Pancreas (tissue), 10 donors: ENCODE results near the gene FBXW2. TPM values are rescaled to one million over a fixed set of nuclear protein-coding genes. Genes with fewer than 3 reads are reported as not detected.

Experiments
- ATAC-seq, 4 donors: fragments of 200-7000 bp; cut with Tn5 transposase; one replicate each; pipeline versions ENCODE4 v1.8.0 to v1.9.1; 2020; ENCODE audit warnings: mild to moderate bottlenecking in 4 of 4, moderate library complexity in 4 of 4
- DNase-seq, 6 donors: peaks; one replicate each; pipeline ENCODE4 v3.0.0-alpha.2; 2020
- FAIRE-seq: peaks from 2 replicates; lab custom pipeline; 2012; peaks lifted over from hg19 to GRCh38; lab: Jason Lieb, UNC
- H3K27ac ChIP-seq, 4 donors: fragments of 200-600 bp; sonication (generic); 1 replicate in 3 of 4; 2 replicates in 1 of 4; pipeline versions ENCODE4 v1.5.0 to v1.8.0; 2020
- H3K27me3 ChIP-seq, 4 donors: fragments of 200-600 bp; one replicate each; pipeline ENCODE4 v1.8.0; 2021
- H3K36me3 ChIP-seq, 3 donors: fragments of 200-600 bp; sonication (generic) in 1 of 3; one replicate each; pipeline versions ENCODE4 v1.5.0 to v1.8.0; 2020 to 2021
- H3K4me1 ChIP-seq, 3 donors: fragments of 200-600 bp; one replicate each; pipeline ENCODE4 v1.8.0; 2021
- H3K4me3 ChIP-seq, 4 donors: fragments of 200-600 bp; sonication (generic) in 2 of 4; one replicate each; pipeline versions ENCODE4 v1.5.0 to v1.8.0; 2020 to 2021
- H3K9me3 ChIP-seq, 4 donors: fragments of 200-600 bp; one replicate each; pipeline ENCODE4 v1.8.0; 2021
- CTCF ChIP-seq, 4 donors: fragments of 200-600 bp; sonication (generic) in 3 of 4; IDR thresholded peaks; one replicate each; pipeline versions ENCODE4 v1.5.0 to v1.8.0; 2021; ENCODE audit warnings: antibody characterized with exemption in 4 of 4
- WGBS, 2 donors: extraction: QIAGEN DNeasy Blood & Tissue Kit; methylation state at CpG; one replicate each; pipeline ENCODE4 v1.1.7; 2013; 5-methylcytosine and 5-hydroxymethylcytosine counted together
- intact Hi-C, 3 donors: fragments of 100-400 bp; cut with DNase I; formaldehyde crosslinking; loops; one replicate each; pipeline versions ENCODE4 v1.11.1 to v1.14.2; 2022
- polyA plus RNA-seq, 2 donors: library from polyadenylated mRNA; stranded (reverse); fragments of 200-250 nt; gene quantifications; one replicate each; pipeline ENCODE4 v1.2.3, GENCODE V29; 2013
- total RNA-seq, 6 donors: library from RNA; stranded (reverse); fragmentation: NEBNext Ultra II Directional in 4 of 6; extraction: Animal tissue kit (Norgen Biotek cat#: 25700) in 4 of 6; gene quantifications; one replicate each; pipeline versions ENCODE4 v1.2.1 to v1.2.4, GENCODE V29; 2021 to 2023
- donor health status: healthy with polysubstance abuse.
- donor health status: DM: no; HTN: no; CAD: no; lungs with moderate emphysema.
- donor health status: DM: no; HTN: no; CAD: no.
- donor health status: control.
- donor health status: control.
- donor health status: Bipolar disorder and iron deficiency.
- donor health status: DM: yes; HTN: yes; CAD: no.
- donor health status: DM: no; HTN: no; CAD: no.
- donor health status: DM: no; HTN: no; CAD: no.
- donor health status: DM: yes; HTN: yes; CAD: no.

Gene FBXW2
- total and polyA plus RNA-seq, 8 donors = 6.4 to 35.5 (median 21.5) TPM

GRCh38 chr9:120741191-120741590, 52.0 kb downstream of the FBXW2 start:
- no peaks in the 10 kb centered on the region for H3K27me3 ChIP-seq
- H3K9me3 ChIP-seq = no peaks in the 10 kb centered on the region
- WGBS, 2 donors = 33 to 53% methylated on average over 1 of the region's 1 CpG
- DNase-seq = no peak
- no peak overlapping the region for H3K4me3 ChIP-seq
- ATAC-seq = no peak
- no peak for FAIRE-seq
- no peak overlapping the region for H3K27ac ChIP-seq
- H3K4me1 ChIP-seq = no peaks in the 10 kb centered on the region
- H3K36me3 ChIP-seq = no peaks in the 10 kb centered on the region
- intact Hi-C loops = no loop called here
- TF ChIP-seq CTCF (IDR thresholded peaks at IDR 0.05) = no peak

- no peak for TF ChIP-seq CTCF (IDR thresholded peaks at IDR 0.05)
- Histone ChIP-seq H3K4me3 (no peak overlapping the region), H3K27ac (no peak overlapping the region), H3K36me3 (no peaks in the 10 kb centered on the region), H3K9me3 (no peaks in the 10 kb centered on the region), H3K4me1 (peaks cover 0 to 10% (median 3%) of the 10 kb centered on the region in 3 donors), H3K27me3 (no peaks in the 10 kb centered on the region)
- intact Hi-C loops = no loop called here
- no peak for DNase-seq
- FAIRE-seq = no peak
- ATAC-seq = peak in 1 of 4 donors; percentile 29
Measured at GRCh38 chr9:120740132-120740531, 53.1 kb downstream of the FBXW2 start.

- no peak for FAIRE-seq
Measured at GRCh38 chr9:120737416-120738165, 55.6 kb downstream of the FBXW2 start.

GRCh38 chr9:120736881-120737280, 56.3 kb downstream of the FBXW2 start:
- DNase-seq = no peak
- H3K27me3 ChIP-seq = no peaks in the 10 kb centered on the region
- peaks cover 0 to 34% (median 8%) of the 10 kb centered on the region in 3 donors for H3K4me1 ChIP-seq
- ATAC-seq = no peak
- no peak overlapping the region for H3K4me3 ChIP-seq
- FAIRE-seq = no peak
- WGBS, 2 donors = 82 to 96% methylated on average over 2 of the region's 2 CpGs
- no peak overlapping the region for H3K27ac ChIP-seq
- intact Hi-C loops = no loop called here
- TF ChIP-seq CTCF (IDR thresholded peaks at IDR 0.05) = no peak
- H3K36me3 ChIP-seq = no peaks in the 10 kb centered on the region
- H3K9me3 ChIP-seq = no peaks in the 10 kb centered on the region

More at GRCh38 chr9:120737416-120738165, 55.6 kb downstream of the FBXW2 start:
- Histone ChIP-seq H3K9me3 (no peaks in the 10 kb centered on the region), H3K4me3 (no peak overlapping the region), H3K27me3 (no peaks in the 10 kb centered on the region), H3K27ac (no peak overlapping the region), H3K36me3 (no peaks in the 10 kb centered on the region), H3K4me1 (peaks cover 0 to 32% (median 8%) of the 10 kb centered on the region in 3 donors)
- no peak for ATAC-seq
- TF ChIP-seq CTCF (IDR thresholded peaks at IDR 0.05) = no peak
- 89 to 90% methylated on average over 5 of the region's 5 CpGs for WGBS, 2 donors
- intact Hi-C loops = no loop called here
- DNase-seq = no peak
